Mesenteric fat pad (tissue), 1 donor: ENCODE results near the gene EXOC3L4. TPM values are rescaled to one million over a fixed set of nuclear protein-coding genes. Genes with fewer than 3 reads are reported as not detected.
"Not testable (repeated sequence)": the region's sequence is repeated elsewhere in the genome, so short reads cannot be mapped to it uniquely, and the experiment has no call there.

ENCODE experiments used
- DNase-seq: peaks from one replicate; pipeline ENCODE4 v3.0.0-alpha.2; 2020; ENCODE audit warnings: low spot score
- total RNA-seq: library from RNA; stranded (reverse); fragmentation: NEBNext Ultra II Directional; extraction: Animal tissue kit (Norgen Biotek cat#: 25700); gene quantifications from one replicate; pipeline ENCODE4 v1.2.1, GENCODE V29; 2021
- donor health status: DM: yes; HTN: yes; CAD: no.

Gene EXOC3L4
- total RNA-seq, 1 donor from 2014 or later, result 2.0 TPM

GRCh38 chr14:103103461-103104388, 9.2 kb downstream of the EXOC3L4 start:
- no peak for DNase-seq

- no peak for DNase-seq
These were observed 9.8 kb downstream of the EXOC3L4 start for GRCh38 chr14:103104389-103104653.

- DNase-seq, result no peak
These were observed 10.3 kb downstream of the EXOC3L4 start for GRCh38 chr14:103104654-103105452.

DNA sequence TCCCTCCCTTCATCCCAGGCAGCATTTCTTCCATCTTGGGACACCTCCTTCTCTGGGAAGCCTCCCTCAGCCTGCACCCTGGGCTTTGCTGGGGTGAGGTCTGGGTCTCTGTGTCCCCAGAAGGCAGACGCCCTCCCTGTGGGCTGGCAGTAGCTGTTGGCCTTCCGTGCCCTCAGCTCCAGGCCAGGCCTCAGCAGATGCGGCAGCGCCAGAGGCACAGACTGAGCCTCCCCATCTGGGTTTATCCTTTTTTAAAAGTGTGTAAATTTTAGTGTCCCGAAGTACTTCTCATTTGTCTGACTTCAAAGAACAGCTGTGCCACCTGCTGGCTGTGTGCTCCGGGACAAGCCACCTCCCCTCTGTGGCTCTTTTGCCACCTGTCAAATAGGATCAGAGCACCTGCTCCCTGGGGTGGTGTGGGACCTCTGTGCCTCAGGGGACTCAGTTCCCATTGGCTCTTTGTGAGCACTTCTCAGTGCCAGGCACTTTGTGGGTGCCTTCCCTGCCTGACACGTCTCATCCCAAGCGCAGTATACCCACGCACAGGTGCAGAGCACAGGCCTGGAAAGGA, 11.1 kb downstream of the EXOC3L4 start:
- no peak for DNase-seq

DNA sequence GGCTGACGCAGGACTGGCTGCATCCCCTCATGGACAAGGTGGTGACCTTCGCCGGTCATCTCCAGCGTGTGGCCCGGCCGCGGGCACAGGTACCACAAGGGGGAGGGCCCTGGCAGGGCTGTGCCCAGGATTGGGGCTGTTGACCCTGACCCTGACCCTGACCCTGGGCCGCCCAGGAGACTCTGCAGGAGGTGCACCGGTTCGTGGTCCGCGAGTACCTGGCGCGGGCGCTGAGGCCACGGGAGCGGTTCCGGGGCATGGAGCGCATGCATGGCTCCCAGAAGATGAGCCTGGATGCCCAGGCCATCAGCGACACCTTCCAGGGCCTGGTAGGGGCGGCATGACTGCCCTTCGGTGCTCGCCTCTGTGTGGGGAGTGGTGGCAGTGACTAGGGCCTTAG, 12.9 kb downstream of the EXOC3L4 start:
- DNase-seq, result no peak

GRCh38 chr14:103107941-103108748, 13.6 kb downstream of the EXOC3L4 start:
- no peak for DNase-seq

GRCh38 chr14:103108749-103109207, 14.3 kb downstream of the EXOC3L4 start:
- DNase-seq, result no peak

GRCh38 chr14:103109535-103110441, 15.3 kb downstream of the EXOC3L4 start:
- DNase-seq, result no peak

DNA sequence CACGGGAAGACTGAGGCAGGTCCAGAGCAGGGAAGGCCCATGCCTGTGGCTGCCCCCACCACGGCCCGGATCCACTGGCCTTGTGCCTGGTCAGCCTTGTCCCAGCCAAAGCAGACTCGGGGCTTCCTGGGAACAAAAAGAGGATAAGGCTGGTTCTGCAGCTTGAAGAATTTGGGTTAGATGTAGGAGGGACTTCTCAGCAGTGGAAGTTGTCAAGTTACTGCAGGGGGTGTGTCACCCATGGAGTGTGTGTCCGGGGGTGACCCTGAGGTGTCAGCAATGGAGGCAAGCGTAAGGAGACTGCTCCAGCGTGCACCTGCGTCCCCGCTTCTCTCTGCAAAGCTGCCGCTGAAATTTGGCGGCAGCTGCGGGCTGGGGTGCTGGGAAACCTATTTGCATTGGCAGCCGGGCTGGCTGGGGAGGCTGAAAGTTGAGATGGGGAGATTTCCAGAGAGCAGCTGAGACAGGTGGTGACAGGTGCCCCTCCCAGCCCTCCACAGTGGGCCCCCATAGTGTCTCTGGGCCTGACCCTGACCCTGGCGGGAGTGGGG, 16.2 kb downstream of the EXOC3L4 start:
- DNase-seq, result no peak

DNA sequence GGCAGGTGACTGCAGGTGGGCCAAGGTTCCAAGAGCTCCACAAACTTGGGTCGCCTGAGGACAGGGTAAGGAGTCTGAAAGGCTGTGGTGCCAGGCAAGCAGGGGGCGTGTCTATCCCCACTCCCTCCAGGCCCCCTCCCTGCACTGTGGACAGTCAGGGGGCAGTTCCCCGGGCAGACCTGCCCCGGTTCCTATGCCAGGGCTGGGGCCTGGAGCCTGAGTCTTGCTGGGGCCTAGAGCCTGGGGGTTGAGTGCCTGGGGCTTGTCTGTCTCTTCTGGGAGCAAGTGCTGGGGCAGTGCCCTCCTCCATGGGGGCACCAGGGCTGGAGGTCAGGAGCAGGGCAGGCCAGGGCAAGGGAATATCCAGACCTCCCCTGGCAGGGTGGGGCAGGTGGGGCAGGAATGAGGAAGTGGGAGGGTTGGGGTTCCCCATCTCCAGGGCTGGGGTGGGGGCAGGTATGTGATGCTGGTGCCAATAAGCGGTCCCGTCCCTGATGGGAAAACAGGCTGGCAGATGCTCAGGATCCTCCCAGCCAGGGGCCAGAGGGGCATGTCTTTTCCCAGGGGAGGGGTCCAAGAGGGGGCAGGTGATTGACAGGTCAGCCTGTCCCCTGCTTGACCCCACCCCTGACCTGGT, 16.8 kb downstream of the EXOC3L4 start:
- DNase-seq, result no peak

- no peak for DNase-seq
These were observed 18.1 kb downstream of the EXOC3L4 start for GRCh38 chr14:103112400-103113243.

- DNase-seq, result no peak
These were observed 18.8 kb downstream of the EXOC3L4 start for GRCh38 chr14:103113303-103113702.

GRCh38 chr14:103113774-103114173, 19.2 kb downstream of the EXOC3L4 start:
- no peak for DNase-seq

GRCh38 chr14:103115086-103115679, 20.7 kb downstream of the EXOC3L4 start:
- not testable (repeated sequence) for DNase-seq

DNA sequence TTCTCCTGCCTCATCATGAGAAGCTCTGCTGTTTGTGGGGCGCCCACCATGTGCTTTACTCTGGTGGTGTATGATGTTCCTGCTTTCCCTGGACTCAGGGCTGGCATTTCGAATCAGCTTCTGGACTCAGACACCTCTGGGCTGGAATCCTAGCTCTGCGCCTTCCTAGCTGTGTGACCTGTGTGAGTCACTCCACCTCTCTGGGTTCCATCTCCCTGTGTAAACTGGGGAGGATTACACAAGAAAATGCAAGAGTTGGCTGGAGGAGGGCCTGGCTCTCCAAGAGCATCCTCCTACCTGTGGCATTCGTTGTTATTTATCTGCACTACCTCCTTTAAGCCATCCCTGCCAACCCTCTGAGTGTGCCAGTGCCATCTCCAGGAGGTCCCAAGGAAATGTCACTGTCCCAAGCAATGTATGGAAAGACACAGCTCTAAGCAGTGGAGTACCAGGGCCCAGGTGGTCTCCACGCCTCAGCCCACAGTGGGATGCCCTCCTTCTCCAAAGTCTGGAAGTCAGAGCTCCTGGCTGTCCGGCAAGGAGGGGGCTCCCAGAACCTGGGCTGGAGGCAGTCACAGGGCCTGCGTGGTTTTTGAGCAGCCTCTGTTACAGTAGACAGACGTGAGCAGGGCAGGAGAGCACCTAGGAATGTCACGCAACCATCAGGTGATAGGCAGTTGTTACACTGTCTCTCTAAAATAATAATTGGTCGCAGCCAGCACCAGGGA, 21.5 kb downstream of the EXOC3L4 start:
- DNase-seq, result no peak

- no peak for DNase-seq
These were observed 22.1 kb downstream of the EXOC3L4 start for GRCh38 chr14:103116636-103117035.

DNA sequence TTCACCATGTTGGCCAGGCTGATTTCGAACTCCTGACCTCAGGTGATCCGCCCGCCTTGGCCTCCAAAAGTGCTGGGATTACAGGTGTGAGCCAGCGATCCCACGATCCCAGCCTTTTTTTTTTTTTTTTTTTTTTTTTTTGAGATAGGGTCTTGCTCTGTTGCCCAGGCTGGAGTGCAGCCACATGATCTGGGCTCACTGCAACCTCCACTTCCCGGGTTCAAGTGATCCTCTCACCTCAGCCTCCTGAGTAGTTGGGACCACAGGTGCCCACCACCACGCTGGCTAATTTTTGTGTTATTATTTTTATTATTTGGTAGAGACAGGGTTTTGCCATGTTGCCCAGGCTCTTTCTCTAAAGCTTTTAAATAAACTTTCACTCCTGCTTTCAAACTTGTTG, 23.0 kb downstream of the EXOC3L4 start:
- DNase-seq, result not testable (repeated sequence)
